ENCODE results near the gene SLC26A1. TPM values are rescaled to one million over a fixed set of nuclear protein-coding genes. Genes with fewer than 3 reads are reported as not detected.
A peak's percentile ranks its signal among the peaks of the same experiment; 100 is the strongest.

SLC26A1 gene
- total RNA-seq, 4 donors from 2014 or later: 0.20 to 0.30 (median 0.21) TPM; not detected in 1

GRCh38 chr4:964346-965025, 28.7 kb downstream of the SLC26A1 start:
- H3K4me1 ChIP-seq: peaks cover 0 to 3% (median 0%) of the 10 kb centered on the region in 4 donors
- TF ChIP-seq EP300 (IDR thresholded peaks at IDR 0.05) (no peak), POLR2A (IDR thresholded peaks at IDR 0.05) (no peak)
- TF ChIP-seq, protein P1, sequence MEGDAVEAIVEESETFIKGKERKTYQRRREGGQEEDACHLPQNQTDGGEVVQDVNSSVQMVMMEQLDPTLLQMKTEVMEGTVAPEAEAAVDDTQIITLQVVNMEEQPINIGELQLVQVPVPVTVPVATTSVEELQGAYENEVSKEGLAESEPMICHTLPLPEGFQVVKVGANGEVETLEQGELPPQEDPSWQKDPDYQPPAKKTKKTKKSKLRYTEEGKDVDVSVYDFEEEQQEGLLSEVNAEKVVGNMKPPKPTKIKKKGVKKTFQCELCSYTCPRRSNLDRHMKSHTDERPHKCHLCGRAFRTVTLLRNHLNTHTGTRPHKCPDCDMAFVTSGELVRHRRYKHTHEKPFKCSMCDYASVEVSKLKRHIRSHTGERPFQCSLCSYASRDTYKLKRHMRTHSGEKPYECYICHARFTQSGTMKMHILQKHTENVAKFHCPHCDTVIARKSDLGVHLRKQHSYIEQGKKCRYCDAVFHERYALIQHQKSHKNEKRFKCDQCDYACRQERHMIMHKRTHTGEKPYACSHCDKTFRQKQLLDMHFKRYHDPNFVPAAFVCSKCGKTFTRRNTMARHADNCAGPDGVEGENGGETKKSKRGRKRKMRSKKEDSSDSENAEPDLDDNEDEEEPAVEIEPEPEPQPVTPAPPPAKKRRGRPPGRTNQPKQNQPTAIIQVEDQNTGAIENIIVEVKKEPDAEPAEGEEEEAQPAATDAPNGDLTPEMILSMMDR (IDR thresholded peaks at IDR 0.05): no peak
- no peak overlapping the region for H3K27ac ChIP-seq
- H3K36me3 ChIP-seq: peaks cover 0 to 83% (median 0%) of the 10 kb centered on the region in 3 donors
- DNase-seq (ENCODE audit: low spot score in 2 of 2): no peak
- no peak overlapping the region for H3K4me3 ChIP-seq
- no peaks in the 10 kb centered on the region for H3K9me3 ChIP-seq
- 80 to 83% methylated on average over 13 to 17 of the region's 23 CpGs for WGBS, 2 donors
- no peaks in the 10 kb centered on the region for H3K27me3 ChIP-seq

GRCh38 chr4:963276-964225, 29.7 kb downstream of the SLC26A1 start:
- H3K36me3 ChIP-seq: peaks cover 0 to 92% (median 0%) of the 10 kb centered on the region in 3 donors
- WGBS, 2 donors: 92 to 93% methylated on average over 36 to 39 of the region's 39 CpGs

DNA sequence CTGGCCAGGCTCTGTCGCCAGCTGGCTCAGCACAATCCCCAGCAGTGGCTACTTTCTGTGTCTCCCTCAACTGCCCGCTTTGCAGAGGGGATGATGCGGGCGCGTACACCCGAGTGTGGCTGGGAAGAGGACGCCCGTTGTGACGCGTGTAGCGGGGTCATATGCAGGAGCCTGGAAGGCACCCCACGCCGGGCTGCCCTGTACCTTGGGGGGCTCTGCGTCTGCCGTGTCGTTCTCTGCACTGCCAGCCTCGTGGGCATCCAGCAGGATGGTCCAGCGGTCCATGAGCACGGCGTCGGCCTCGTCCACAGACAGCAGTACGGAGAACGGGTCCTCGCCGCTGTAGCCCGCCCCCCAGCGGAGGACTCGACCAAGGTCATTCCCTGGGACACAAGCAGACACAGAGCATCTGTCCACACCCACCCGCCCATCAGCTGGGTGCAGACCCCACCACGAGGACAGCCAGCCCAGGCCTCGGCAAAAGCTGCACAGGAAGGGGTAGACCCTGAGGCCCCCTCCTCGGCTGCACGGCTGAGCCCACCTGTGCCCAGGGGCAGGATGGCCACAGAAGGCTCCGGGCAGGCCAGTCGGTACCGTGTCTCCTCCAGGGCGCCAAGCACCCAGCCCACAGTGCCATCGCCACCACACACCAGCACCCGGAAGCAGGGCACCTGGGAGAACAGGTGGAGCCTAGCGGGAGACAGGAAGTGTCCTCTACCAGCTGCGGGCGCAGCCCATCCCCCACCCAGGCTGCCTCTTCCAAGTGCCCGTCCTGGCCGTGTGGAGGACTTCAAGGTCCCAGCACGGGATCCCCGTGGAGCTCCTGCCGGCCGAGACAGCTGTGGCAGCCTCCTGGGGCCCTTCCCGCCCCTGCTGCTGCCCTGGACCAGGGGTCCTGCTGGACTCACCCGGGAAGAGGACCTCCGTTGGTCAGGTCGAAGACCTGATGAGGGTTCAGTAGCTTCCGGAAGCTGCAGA, 30.7 kb downstream of the SLC26A1 start:
- no peak for DNase-seq (ENCODE audit: low spot score in 2 of 2)

More at GRCh38 chr4:963276-964225, 29.7 kb downstream of the SLC26A1 start:
- no peak for DNase-seq (ENCODE audit: low spot score in 2 of 2)
- no peak for TF ChIP-seq POLR2A (IDR thresholded peaks at IDR 0.05)
- no peak overlapping the region for H3K4me3 ChIP-seq
- peak overlapping the region in 1 of 4 donors; percentile 63 for H3K27ac ChIP-seq
- H3K4me1 ChIP-seq: peaks cover 0 to 3% (median 0%) of the 10 kb centered on the region in 4 donors
- H3K9me3 ChIP-seq: no peaks in the 10 kb centered on the region
- no peaks in the 10 kb centered on the region for H3K27me3 ChIP-seq

GRCh38 chr4:961351-962230, 31.6 kb downstream of the SLC26A1 start:
- DNase-seq (ENCODE audit: low spot score in 2 of 2): no peak
- no peaks in the 10 kb centered on the region for H3K9me3 ChIP-seq
- H3K4me3 ChIP-seq: no peak overlapping the region
- H3K27me3 ChIP-seq: no peaks in the 10 kb centered on the region
- peak overlapping the region in 1 of 4 donors; percentile 7 for H3K27ac ChIP-seq
- TF ChIP-seq, protein P1 (IDR thresholded peaks at IDR 0.05): no peak
- TF ChIP-seq EP300 (IDR thresholded peaks at IDR 0.05): no peak
- no peak for TF ChIP-seq POLR2A (IDR thresholded peaks at IDR 0.05)
- H3K36me3 ChIP-seq: peaks cover 0 to 100% (median 0%) of the 10 kb centered on the region in 3 donors
- WGBS, 2 donors: 87 to 90% methylated on average over 37 to 48 of the region's 52 CpGs
- H3K4me1 ChIP-seq: no peaks in the 10 kb centered on the region

More for the DNA sequence above, 30.7 kb downstream of the SLC26A1 start:
- 90 to 93% methylated on average over 44 to 54 of the region's 54 CpGs for WGBS, 2 donors
- Histone ChIP-seq H3K4me1 (no peaks in the 10 kb centered on the region), H3K36me3 (peaks cover 0 to 100% (median 0%) of the 10 kb centered on the region in 3 donors), H3K4me3 (no peak overlapping the region), H3K9me3 (no peaks in the 10 kb centered on the region), H3K27ac (peak overlapping the region in 1 of 4 donors; percentile 63), H3K27me3 (no peaks in the 10 kb centered on the region)
- no peak for TF ChIP-seq POLR2A (IDR thresholded peaks at IDR 0.05)
- TF ChIP-seq, protein P1 (IDR thresholded peaks at IDR 0.05): no peak
- TF ChIP-seq EP300 (IDR thresholded peaks at IDR 0.05): no peak

All from tibial nerve (tissue), 4 donors.